GM19397 (cell line): ENCODE results near the gene BTRC.

Experiments used
- ATAC-seq: cut with Tn5 transposase; IDR thresholded peaks from one replicate; pipeline ENCODE4 v1.9.1; 2021; ENCODE audit warnings: mild to moderate bottlenecking, moderate library complexity; ENCODE audit not compliant: unreplicated experiment

BTRC gene

GRCh38 chr10:101513733-101514132 lies 159.8 kb downstream of the BTRC start:
- no peak for ATAC-seq

- ATAC-seq: no peak
Observed at GRCh38 chr10:101525848-101526247, 171.9 kb downstream of the BTRC start.

DNA sequence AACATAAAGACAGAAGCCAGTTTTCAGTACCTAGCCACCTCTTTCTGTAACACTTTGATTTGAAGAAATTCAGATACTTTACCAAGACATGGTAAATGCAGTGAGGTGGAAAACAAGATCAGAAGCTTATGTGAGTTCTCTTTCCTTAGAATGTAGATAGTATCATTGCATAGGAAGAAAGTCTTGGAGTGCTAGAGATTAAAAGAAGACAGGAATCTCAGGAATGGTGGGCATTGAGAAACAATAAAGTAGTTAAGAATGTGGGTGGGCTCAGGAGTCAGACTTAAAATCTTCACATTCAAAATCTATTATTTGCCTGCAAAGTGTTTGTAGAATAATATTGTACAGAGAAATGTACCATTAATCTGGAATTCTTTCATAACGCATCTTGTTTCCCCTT lies 175.2 kb downstream of the BTRC start:
- no peak for ATAC-seq

- no peak for ATAC-seq
Observed at GRCh38 chr10:101529725-101530553, 176.0 kb downstream of the BTRC start.

- ATAC-seq: no peak
Observed at GRCh38 chr10:101535949-101536348, 182.0 kb downstream of the BTRC start.

DNA sequence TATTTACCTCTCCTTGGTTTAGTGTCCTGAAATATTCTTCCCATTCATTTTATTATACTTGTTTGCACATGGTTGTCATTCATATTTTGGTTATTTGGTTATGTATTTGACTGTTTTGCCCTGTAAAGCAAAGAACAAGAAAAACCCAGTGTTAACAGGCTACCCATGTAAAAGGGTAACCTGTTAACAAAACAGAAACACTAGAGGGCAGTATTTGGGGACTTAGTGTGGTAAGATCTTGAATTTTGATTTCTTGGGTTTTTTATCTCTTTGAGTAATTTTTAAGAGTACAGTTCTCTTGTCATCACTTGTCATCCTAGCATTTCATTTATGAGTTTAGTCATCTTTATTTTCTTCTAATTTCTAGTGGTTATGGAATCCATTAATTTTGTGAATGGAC lies 182.8 kb downstream of the BTRC start:
- no peak for ATAC-seq

DNA sequence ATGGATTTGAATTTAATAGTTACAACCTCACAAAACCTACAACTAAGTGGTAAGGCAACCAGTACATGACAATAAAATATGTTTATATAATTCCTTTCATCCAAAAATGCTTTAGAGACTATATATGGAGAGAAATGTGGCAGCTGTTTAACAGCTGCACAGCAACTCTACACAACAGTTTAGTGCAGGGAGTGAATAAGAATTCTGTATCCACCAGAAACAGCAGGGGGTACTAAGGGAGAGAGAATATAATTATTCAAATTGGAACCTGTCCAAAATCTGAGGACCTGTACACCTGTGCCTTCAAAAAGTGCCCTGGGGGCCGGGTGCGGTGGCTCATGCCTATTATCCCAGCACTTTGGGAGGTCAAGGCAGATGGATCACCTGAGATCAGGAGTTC lies 184.5 kb downstream of the BTRC start:
- ATAC-seq: no peak

DNA sequence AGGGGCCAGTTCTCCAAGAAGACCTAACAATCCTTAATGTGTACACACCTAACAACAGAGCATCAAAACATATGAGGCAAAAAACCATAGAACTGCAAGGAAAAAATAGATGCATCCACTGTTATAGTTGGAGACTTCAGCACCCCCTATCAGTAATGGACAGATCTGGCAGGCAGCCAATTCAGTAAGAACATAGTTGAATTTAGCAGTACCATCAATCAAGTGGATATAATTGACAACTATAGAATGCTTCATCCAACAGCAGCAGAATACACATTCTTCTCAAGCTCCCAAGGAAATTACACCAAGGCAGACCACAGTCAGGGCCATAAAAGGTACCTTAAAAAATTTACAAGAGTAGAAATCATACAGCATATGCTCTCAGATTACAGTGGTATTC lies 191.9 kb downstream of the BTRC start:
- no peak for ATAC-seq

DNA sequence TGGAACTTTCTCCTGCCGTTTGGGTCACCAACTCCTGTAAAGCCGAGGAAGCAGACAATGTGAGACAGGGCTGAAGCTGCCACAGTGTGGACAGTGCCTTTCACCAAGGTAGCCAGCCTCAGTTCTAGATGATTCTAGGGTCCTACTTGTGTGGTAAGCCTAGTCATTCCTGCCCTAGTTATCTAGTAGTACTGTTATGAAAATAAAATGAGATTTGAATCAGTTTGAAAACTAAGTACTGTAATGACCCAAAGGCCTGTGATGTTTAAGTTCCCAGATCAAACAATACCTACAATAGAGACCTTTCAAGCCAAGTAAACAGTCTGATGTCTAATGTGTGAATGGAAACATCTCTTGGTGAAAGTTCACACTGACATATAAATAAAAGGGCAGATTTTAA lies 197.0 kb downstream of the BTRC start:
- no peak for ATAC-seq

DNA sequence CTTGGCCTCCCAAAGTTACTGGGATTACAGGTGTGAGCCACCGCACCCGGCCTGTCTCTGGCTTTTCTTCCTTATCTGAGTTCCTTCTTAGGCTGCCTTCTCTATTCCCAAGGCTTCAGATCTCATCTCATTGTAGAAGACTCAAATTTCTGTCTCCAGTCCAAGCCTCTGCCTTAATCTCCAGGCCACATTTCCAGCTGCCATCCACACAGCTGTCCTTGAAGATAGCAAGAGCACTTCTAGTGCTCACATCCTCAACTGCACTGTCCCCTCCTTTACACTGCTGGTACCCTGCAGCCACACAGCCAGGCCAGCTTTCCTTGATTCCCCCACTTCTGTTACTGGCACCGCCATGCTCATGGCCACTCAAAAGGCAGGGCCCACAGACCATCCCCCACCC lies 198.5 kb downstream of the BTRC start:
- no peak for ATAC-seq

GRCh38 chr10:101557541-101557940 lies 203.6 kb downstream of the BTRC start:
- ATAC-seq: no peak

- no peak for ATAC-seq
Observed at GRCh38 chr10:101558204-101558603, 204.2 kb downstream of the BTRC start.

DNA sequence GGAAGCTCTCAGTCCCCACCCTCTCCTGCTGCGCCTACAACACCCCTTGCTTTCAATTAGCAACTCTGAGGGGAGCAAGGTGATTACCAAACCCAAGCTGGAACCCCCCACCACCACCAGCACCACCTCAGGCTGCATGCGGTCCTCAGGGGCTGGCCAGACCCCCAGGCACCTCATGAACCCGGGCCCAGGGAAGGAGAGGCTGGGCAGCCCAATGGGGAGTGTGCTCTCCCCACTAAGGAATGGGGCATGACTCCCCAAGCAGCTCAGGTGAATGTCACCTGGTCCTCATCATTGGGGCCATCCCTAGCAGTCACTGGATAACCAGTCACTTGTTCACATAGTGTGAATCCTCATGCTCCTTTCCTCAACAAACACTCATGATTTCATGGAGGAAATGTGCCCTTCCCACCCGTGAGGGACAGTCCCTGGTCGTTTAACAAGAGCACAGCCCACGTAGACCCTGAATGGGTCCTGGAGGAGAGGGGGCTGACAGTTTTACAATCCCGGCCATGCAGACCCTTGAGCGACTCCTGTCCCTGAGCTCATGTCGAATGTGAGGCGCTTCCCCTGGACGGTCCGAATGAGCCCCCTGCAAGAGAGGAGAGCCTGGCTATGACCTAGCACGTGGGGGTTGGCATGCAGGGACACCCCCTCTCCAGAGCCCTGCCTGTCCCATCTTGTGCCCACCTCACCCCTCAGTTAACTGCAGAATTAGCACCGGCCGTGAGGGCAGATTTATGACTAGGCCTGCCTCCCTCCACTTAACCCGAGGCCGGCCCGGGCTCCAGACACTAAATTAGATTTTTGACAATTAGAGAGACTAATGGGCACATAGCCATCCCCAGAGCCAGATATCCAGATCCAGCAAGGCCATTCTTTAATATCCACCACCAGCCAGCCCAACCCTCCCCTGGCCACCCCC lies 205.0 kb downstream of the BTRC start:
- ATAC-seq: no peak

DNA sequence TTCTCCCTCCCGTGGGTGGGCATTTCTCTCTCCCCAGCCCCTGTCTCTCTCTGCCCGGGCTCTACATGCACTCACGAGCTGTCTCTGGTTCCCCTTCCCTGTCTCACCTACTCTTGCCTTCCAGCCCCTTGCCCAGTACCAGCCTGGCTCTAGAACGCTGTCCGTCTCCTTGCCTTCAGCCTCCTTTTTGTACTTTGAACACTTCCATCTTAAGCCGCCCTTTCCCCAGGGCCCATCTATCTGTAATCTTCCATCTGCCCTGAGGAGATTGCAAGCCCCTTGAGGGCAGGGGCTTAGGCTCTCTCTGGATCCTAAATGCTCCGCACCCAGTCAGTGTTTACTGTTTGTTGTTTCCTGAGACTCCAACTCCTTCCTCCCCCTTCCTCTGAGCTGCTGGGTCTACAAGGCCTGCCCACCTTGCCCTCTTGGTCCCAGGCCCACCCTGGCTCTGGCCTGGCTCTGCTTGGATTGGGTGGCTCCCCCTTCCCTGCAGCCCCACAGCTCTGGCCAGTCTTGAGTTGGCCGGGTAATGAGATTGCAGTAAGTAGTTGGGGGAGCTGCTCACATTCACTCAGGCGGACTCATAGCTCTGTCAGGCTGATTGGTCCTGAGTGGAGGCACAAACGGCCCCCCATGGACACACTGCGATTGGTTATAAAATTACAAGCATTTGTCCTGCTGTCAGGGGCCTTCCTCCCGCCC lies 205.8 kb downstream of the BTRC start:
- ATAC-seq: no peak

GRCh38 chr10:101560298-101561067 lies 206.5 kb downstream of the BTRC start:
- ATAC-seq: no peak

- ATAC-seq: no peak
Observed at GRCh38 chr10:101561068-101561915, 207.3 kb downstream of the BTRC start.

DNA sequence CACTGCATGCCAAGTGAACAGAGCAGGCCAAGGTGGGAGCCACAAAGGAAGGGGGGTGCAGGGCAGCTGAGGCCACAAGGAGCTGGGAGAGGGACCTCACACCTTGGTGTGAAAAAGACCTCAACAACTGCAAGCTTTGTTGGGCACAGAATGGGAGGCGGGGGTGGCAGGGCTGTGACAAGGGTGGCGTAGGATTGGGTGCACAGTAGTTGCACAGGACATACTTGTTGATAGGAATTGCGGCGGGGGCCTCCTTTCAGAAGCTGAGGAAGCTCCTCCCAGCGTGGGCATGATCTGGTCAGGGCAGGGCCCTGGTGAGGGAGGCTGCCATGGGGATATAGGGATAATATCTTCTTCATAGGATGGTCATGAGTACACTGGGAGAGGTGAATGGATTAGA lies 208.3 kb downstream of the BTRC start:
- no peak for ATAC-seq

DNA sequence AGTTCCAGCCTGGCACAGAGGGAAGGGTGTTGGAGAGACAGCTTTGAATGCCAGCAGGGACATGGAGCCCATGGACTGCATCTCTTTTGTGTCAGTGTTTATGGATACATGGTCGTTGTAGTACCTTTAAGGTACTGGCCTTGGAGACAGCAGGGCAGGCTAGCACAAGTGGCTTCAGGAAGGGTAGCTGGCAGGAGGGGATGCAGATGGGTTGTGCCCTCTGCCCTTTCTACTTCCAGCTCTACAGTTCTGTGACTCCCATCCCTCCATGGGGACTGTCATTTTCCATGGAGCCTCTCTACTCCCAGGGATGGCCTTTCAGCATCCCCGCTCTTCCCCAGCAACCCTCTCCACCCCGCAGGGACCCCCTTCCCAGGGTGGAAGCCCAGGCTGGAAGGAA lies 209.0 kb downstream of the BTRC start:
- ATAC-seq: no peak

DNA sequence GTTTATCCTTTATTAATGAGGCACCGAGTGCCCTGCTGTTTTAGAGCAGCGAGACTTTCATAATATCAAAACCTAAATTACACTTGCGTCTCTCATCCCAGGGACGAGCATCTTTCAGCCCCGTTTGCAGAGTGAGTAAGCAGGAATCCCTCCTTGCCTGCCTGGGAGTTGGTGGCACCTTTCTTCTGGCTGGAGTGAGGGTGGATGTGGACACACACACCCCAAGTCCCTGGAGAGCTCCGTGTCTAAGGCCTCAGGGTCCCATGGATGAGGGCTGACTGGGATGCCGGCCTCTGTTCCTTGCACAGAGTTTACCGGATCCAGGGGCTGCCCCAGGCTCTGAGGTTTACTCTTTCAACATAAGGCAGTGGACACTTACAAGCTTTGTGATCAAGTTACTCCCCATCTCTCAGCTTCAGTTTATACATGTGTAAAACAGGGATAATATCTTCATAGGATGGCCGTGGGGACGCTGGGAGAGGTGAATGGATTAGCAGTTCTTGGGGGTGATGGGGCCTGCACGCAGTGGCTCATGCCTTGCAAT lies 209.6 kb downstream of the BTRC start:
- ATAC-seq: no peak
